Regular cardiac myocyte (primary cell): ENCODE results near the gene CCDC73. TPM values are rescaled to one million over a fixed set of nuclear protein-coding genes. Genes with fewer than 3 reads are reported as not detected.

ENCODE experiments used
- total RNA-seq: library from RNA; depleted of rRNA; stranded (reverse); fragments of >200 nt; gene quantifications from 2 replicates; pipeline ENCODE4 v1.2.3, GENCODE V29; 2014

The CCDC73 gene
- not detected in 2 replicates for total RNA-seq

DNA sequence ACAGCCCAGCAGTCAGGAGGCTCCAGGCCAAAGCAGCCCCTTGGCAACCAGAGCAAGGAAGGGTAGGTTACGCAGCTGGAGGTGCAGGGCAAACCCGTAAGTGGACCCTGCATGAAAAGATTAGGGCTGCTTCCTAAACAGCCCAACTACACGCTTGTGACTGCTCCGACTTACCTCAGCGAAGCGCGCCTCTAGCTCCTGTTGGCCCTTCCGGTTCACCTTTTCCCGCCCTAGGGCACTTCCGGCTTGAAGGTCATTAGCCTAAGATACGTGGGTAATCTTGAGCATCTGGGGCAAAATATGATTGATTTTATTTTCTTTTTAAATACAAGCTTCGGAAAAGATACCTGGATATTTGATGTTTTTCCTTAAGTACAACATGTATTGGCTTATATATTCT is at the start of gene CCDC73:
CCDC73 (minus strand) TSS at position 224 of the 400 bp plus-strand sequence. CDS start 34,419 bp downstream, outside the sequence.

DNA sequence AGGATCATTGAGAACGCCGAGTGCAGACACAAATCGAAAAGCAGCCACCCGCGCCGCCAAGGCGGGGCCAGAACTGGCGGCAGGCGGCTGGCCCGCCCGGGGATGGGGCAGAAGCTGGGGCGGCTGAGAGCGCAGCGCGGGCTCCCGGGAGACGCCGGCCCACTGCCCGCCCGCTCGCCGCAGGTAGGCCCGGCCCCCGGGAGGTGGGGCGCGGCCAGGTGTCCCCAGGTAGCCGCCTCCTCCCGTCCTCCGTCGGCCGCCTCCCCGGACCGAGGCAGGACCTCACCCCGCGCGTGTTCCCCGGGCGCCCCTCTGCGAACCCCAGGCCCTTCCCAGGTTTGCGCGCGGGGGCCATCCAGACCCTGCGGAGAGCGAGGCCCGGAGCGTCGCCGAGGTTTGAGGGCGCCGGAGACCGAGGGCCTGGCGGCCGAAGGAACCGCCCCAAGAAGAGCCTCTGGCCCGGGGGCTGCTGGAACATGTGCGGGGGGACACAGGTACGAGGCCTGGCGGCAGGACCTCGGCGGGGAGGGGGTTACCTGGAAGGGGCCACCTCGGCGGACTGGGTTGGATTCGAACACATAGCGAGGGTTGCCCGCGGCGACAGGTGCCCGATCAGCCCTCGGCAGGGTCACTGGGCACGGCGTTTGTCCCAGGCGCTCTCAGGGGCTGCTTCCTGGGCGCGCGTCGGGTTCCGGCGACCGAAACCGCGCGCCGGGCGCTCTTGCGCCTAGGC is 35.4 kb upstream of the CCDC73 start, which contains the start of gene PRRG4:
PRRG4 (plus strand) TSS at position 248 of the 733 bp plus-strand sequence. CDS start 603 bp downstream, outside the sequence.

DNA sequence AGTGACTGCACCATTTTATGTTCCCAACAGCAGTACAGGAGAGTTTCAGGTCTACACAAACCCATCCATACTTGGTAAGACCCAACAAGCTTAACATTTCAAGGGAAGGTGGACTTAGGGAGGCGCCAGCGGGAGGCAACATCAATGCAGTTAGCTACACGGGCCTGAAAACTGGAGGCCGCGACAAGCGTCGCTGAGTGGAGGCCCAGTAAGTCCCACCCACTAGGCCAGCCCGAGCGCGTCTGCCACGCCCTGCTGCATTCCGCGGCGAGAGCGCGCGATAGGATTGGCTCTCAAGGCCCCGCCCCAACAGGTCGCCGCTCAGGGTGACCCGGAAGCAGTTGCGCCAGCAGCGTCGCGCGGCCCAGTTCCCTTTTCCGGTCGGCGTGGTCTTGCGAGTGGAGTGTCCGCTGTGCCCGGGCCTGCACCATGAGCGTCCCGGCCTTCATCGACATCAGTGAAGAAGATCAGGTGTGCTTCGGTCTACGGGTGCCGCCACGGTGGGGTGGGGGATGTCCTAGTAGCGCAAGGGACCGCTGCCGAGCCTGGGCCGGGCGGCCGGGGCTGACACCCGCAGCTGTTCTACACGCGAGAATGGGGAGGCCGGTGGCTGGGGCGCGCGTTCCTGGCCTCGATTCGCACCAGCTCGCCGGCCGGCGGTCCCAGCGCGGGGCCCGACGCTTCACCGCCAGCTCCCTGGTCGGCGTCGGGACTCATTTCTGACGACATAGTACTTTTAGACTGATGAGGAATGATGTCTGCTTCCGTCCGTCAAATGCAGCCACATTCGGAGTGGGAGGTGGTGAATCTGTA is 210.8 kb downstream of the CCDC73 start, which contains the start of gene EIF3M:
EIF3M (plus strand) TSS at position 373 of the 813 bp plus-strand sequence; CDS start at position 430, 57 bp downstream.

Other genes starting within 250 kb of the CCDC73 start
- 653 and 668 TPM in 2 replicates for gene EIF3M, start 210.8 kb downstream of the CCDC73 start, total RNA-seq
- under 0.01 TPM in 2 replicates for gene PRRG4, start 35.3 kb upstream of the CCDC73 start, total RNA-seq
- gene QSER1, start 98.1 kb upstream of the CCDC73 start, total RNA-seq, result 15.2 and 16.7 TPM in 2 replicates
- gene DEPDC7, start 221.2 kb upstream of the CCDC73 start, total RNA-seq, result 5.1 and 5.8 TPM in 2 replicates
- gene TCP11L1, start 244.9 kb upstream of the CCDC73 start, total RNA-seq, result 24.8 and 27.0 TPM in 2 replicates